Naive thymus-derived CD4-positive, alpha-beta T cell (primary cell): Measurements from ENCODE around the gene C11orf21. TPM values are rescaled to one million over a fixed set of nuclear protein-coding genes. Genes with fewer than 3 reads are reported as not detected.

Experiments
- ATAC-seq: fragments of 150-1000 bp; cut with Tn5 transposase; 2 replicates; pipeline ENCODE4 v1.10.0; 2021; ENCODE audit warnings: mild to moderate bottlenecking, moderate library complexity
- CTCF ChIA-PET: fragments of 350-600 bp; sonication (Branson Sonifier 250); formaldehyde crosslinking; loops from one replicate; lab custom pipeline; 2021; ENCODE audit warnings: antibody characterized with exemption; lab: Charles Lee
- POLR2A ChIA-PET: fragments of 350-600 bp; sonication (Branson Sonifier 250); formaldehyde crosslinking; loops from one replicate; lab custom pipeline; 2021; ENCODE audit warnings: antibody characterized with exemption, inconsistent platforms; lab: Charles Lee
- DNase-seq, 9 donors: peaks; one replicate each; pipeline versions ENCODE4 v3.0.0 to v3.0.0-alpha.2; 2020 to 2022; ENCODE audit warnings: mixed read lengths in 1 of 9
- H3K27ac ChIP-seq: one replicate; pipeline ENCODE4 v1.7.0; 2013; ENCODE audit warnings: mild to moderate bottlenecking, low read depth, low read length, moderate library complexity
- H3K27me3 ChIP-seq, 2 donors: one replicate each; pipeline ENCODE4 v1.7.0; 2013; ENCODE audit warnings: low read length in 2 of 2, mild to moderate bottlenecking in 2 of 2, moderate library complexity in 2 of 2; ENCODE audit not compliant: control insufficient read depth in 2 of 2, insufficient read depth in 2 of 2
- H3K36me3 ChIP-seq, 3 experiments: 1 replicate in 2 of 3; 2 replicates in 1 of 3; pipeline ENCODE4 v1.7.0; 2013; ENCODE audit warnings: low read length in 3 of 3, mild to moderate bottlenecking in 3 of 3, moderate library complexity in 1 of 3; ENCODE audit not compliant: insufficient read depth in 3 of 3, control insufficient read depth in 2 of 3
- H3K4me1 ChIP-seq, 2 donors: one replicate each; pipeline ENCODE4 v1.7.0; 2013; ENCODE audit warnings: low read length in 2 of 2, mild to moderate bottlenecking in 2 of 2, moderate library complexity in 1 of 2; ENCODE audit not compliant: control insufficient read depth in 2 of 2, insufficient read depth in 2 of 2
- H3K4me3 ChIP-seq: 2 replicates; pipeline ENCODE4 v1.7.0; 2013; ENCODE audit warnings: mild to moderate bottlenecking, low read length
- H3K9me3 ChIP-seq, 3 experiments: 1 replicate in 2 of 3; 2 replicates in 1 of 3; pipeline ENCODE4 v1.7.0; 2013; ENCODE audit warnings: low read length in 3 of 3; ENCODE audit not compliant: control insufficient read depth in 2 of 3
- H3K27ac Mint-ChIP-seq, 9 donors: one replicate each; pipeline ENCODE4 v1.8.0; 2020 to 2022; ENCODE audit warnings: mixed read lengths in 9 of 9, mild to moderate bottlenecking in 8 of 9, moderate library complexity in 5 of 9, inconsistent platforms in 2 of 9
- H3K27me3 Mint-ChIP-seq, 5 donors: one replicate each; pipeline ENCODE4 v1.8.0; 2021 to 2022; ENCODE audit warnings: mixed read lengths in 5 of 5, mild to moderate bottlenecking in 1 of 5
- H3K36me3 Mint-ChIP-seq, 5 donors: one replicate each; pipeline ENCODE4 v1.8.0; 2020 to 2022; ENCODE audit warnings: mixed read lengths in 5 of 5, mild to moderate bottlenecking in 3 of 5, inconsistent platforms in 1 of 5
- H3K4me1 Mint-ChIP-seq, 7 donors: one replicate each; pipeline ENCODE4 v1.8.0; 2020 to 2022; ENCODE audit warnings: mixed read lengths in 7 of 7, mild to moderate bottlenecking in 3 of 7, inconsistent platforms in 1 of 7
- H3K4me3 Mint-ChIP-seq, 10 donors: one replicate each; pipeline ENCODE4 v1.8.0; 2020 to 2022; ENCODE audit warnings: mild to moderate bottlenecking in 10 of 10, mixed read lengths in 10 of 10, moderate library complexity in 6 of 10, inconsistent platforms in 2 of 10
- H3K9me3 Mint-ChIP-seq, 11 donors: one replicate each; pipeline ENCODE4 v1.8.0; 2020 to 2022; ENCODE audit warnings: mixed read lengths in 11 of 11, mild to moderate bottlenecking in 4 of 11, inconsistent platforms in 1 of 11, moderate library complexity in 1 of 11
- intact Hi-C, 2 donors: fragments of 100-400 bp; cut with micrococcal nuclease; formaldehyde crosslinking; loops; one replicate each; pipeline ENCODE4 v1.15.1; 2023
- polyA plus RNA-seq, 2 donors: library from polyadenylated mRNA; unstranded; fragments of 300-500 nt; fragmentation: Illumina TruSeq; gene quantifications; one replicate each; pipeline ENCODE4 v1.2.3, GENCODE V29; 2021
- total RNA-seq, 6 experiments: library from RNA in 5 of 6; stranded (reverse) in 5 of 6; gene quantifications; 1 replicate in 5 of 6; 2 replicates in 1 of 6; pipeline ENCODE4 v1.2.3 and lab custom pipeline; 2021 to 2026

The C11orf21 gene
- total and polyA plus RNA-seq, 7 experiments from 2014 or later = 10.7 to 153 (median 82.5) TPM

GRCh38 chr11:2256951-2257700 is 44.6 kb downstream of the C11orf21 start:
- ATAC-seq (no peak), DNase-seq (no peak)
- H3K36me3 Mint-ChIP-seq = no peaks in the 10 kb centered on the region
- Histone ChIP-seq H3K36me3 (no peaks in the 10 kb centered on the region), H3K27ac (no peak overlapping the region), H3K9me3 (no peaks in the 10 kb centered on the region), H3K27me3 (no peaks in the 10 kb centered on the region), H3K4me1 (no peaks in the 10 kb centered on the region), H3K4me3 (no peak overlapping the region)
- peaks cover 0 to 13% (median 0%) of the 10 kb centered on the region in 11 donors for H3K9me3 Mint-ChIP-seq
- ChIA-PET CTCF (no interaction called here), POLR2A (no interaction called here)
- intact Hi-C loops = no loop called here
- peaks cover 0 to 2% (median 0%) of the 10 kb centered on the region in 5 donors for H3K27me3 Mint-ChIP-seq
- peak overlapping the region in 1 of 10 donors; percentile 35 for H3K4me3 Mint-ChIP-seq
- no peak overlapping the region for H3K27ac Mint-ChIP-seq
- H3K4me1 Mint-ChIP-seq = peaks cover 0 to 3% (median 0%) of the 10 kb centered on the region in 7 donors

DNA sequence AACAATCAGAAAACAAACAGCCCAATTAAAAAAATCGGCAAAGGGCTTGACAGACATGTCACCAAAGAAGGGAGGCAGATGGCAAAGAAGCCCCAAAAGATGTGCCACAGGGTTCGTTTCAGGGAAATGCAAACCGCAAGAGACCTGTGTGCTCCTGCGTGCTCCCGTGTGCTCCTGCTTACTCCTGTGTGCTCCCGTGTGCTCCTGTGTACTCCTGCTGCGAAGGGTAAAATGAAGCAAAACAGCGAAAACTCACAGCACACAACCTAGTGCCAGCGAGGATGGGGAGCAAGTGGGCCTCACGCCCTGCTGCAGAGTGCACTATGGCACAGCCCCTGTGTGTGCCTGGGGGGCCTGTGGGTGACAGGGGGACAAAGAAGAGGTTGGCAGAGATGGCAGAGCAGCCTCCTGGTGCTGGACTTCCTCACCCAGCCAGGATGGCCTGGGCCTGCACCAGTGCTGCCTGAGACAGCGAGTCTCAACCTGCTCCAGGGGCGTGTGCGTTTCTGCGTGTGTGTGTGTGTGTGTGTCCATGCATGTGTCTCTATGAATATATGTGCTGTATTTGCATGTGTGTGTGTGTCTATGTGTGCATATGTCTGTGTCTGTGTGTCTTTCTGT is 45.3 kb downstream of the C11orf21 start:
- DNase-seq = no peak
- H3K27me3 ChIP-seq = no peaks in the 10 kb centered on the region
- ChIA-PET POLR2A (no interaction called here), CTCF (no interaction called here)
- no peaks in the 10 kb centered on the region for H3K36me3 ChIP-seq
- H3K9me3 Mint-ChIP-seq = peaks cover 0 to 13% (median 0%) of the 10 kb centered on the region in 11 donors
- H3K36me3 Mint-ChIP-seq = no peaks in the 10 kb centered on the region
- no peak overlapping the region for H3K4me3 ChIP-seq
- no peak overlapping the region for H3K27ac Mint-ChIP-seq
- no peak overlapping the region for H3K27ac ChIP-seq
- no peaks in the 10 kb centered on the region for H3K4me1 ChIP-seq
- peaks cover 0 to 2% (median 0%) of the 10 kb centered on the region in 5 donors for H3K27me3 Mint-ChIP-seq
- peaks cover 0 to 3% (median 0%) of the 10 kb centered on the region in 7 donors for H3K4me1 Mint-ChIP-seq
- H3K9me3 ChIP-seq = no peaks in the 10 kb centered on the region
- H3K4me3 Mint-ChIP-seq = peak overlapping the region in 1 of 10 donors; percentile 35
- intact Hi-C loops = no loop called here
- no peak for ATAC-seq

GRCh38 chr11:2252018-2252417 is 49.7 kb downstream of the C11orf21 start:
- peaks cover 0 to 3% (median 0%) of the 10 kb centered on the region in 5 donors for H3K27me3 Mint-ChIP-seq
- H3K36me3 ChIP-seq = no peaks in the 10 kb centered on the region
- H3K36me3 Mint-ChIP-seq = peaks cover 0 to 4% (median 0%) of the 10 kb centered on the region in 5 donors
- POLR2A ChIA-PET = no interaction called here
- H3K27ac ChIP-seq = no peak overlapping the region
- H3K9me3 Mint-ChIP-seq = peaks cover 0 to 13% (median 0%) of the 10 kb centered on the region in 11 donors
- ATAC-seq (no peak), DNase-seq (no peak)
- H3K4me1 Mint-ChIP-seq = peaks cover 0 to 3% (median 0%) of the 10 kb centered on the region in 7 donors
- no peak overlapping the region for H3K4me3 ChIP-seq
- H3K27ac Mint-ChIP-seq = no peak overlapping the region
- CTCF ChIA-PET = no interaction called here
- no peaks in the 10 kb centered on the region for H3K27me3 ChIP-seq
- H3K9me3 ChIP-seq = no peaks in the 10 kb centered on the region
- H3K4me3 Mint-ChIP-seq = no peak overlapping the region
- intact Hi-C loops = no loop called here
- no peaks in the 10 kb centered on the region for H3K4me1 ChIP-seq

- H3K4me1 ChIP-seq = no peaks in the 10 kb centered on the region
- ChIA-PET CTCF (no interaction called here), POLR2A (no interaction called here)
- no peaks in the 10 kb centered on the region for H3K9me3 ChIP-seq
- no peaks in the 10 kb centered on the region for H3K27me3 ChIP-seq
- DNase-seq (no peak), ATAC-seq (no peak)
- Mint-ChIP-seq H3K9me3 (peaks cover 0 to 13% (median 0%) of the 10 kb centered on the region in 11 donors), H3K27ac (no peak overlapping the region), H3K27me3 (peaks cover 0 to 3% (median 0%) of the 10 kb centered on the region in 5 donors), H3K4me3 (no peak overlapping the region), H3K36me3 (peaks cover 0 to 4% (median 0%) of the 10 kb centered on the region in 5 donors), H3K4me1 (no peaks in the 10 kb centered on the region)
- H3K4me3 ChIP-seq = no peak overlapping the region
- H3K27ac ChIP-seq = no peak overlapping the region
- intact Hi-C loops = no loop called here
- no peaks in the 10 kb centered on the region for H3K36me3 ChIP-seq
Observed at GRCh38 chr11:2251138-2251537, 50.6 kb downstream of the C11orf21 start.

DNA sequence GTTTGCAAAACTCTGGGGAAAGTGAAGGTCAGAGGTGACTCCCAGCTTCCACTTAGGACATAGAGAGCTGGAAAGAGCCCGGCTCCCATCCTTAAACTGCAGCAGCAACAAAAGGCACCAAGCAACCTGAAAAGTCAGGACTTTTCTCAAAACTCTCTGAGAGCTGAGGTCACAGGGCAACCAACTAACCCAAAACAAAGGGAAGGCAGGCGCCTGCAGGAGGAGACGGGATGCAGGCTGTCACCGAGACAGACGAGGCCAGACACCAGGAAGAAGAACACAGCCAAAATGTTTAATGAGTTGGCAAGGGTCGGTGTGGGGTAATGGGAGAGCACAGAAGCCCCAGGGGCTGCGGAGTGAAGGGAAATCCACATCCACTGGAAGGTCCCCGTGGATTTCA is 51.2 kb downstream of the C11orf21 start:
- ChIA-PET POLR2A (no interaction called here), CTCF (no interaction called here)
- DNase-seq (no peak), ATAC-seq (no peak)
- intact Hi-C loops = no loop called here
- Mint-ChIP-seq H3K4me3 (no peak overlapping the region), H3K36me3 (peaks cover 0 to 4% (median 0%) of the 10 kb centered on the region in 5 donors), H3K4me1 (no peaks in the 10 kb centered on the region), H3K27ac (no peak overlapping the region), H3K9me3 (peaks cover 0 to 13% (median 0%) of the 10 kb centered on the region in 11 donors), H3K27me3 (peaks cover 0 to 4% (median 0%) of the 10 kb centered on the region in 5 donors)
- Histone ChIP-seq H3K36me3 (no peaks in the 10 kb centered on the region), H3K4me3 (no peak overlapping the region), H3K27ac (no peak overlapping the region), H3K4me1 (no peaks in the 10 kb centered on the region), H3K9me3 (no peaks in the 10 kb centered on the region), H3K27me3 (no peaks in the 10 kb centered on the region)

DNA sequence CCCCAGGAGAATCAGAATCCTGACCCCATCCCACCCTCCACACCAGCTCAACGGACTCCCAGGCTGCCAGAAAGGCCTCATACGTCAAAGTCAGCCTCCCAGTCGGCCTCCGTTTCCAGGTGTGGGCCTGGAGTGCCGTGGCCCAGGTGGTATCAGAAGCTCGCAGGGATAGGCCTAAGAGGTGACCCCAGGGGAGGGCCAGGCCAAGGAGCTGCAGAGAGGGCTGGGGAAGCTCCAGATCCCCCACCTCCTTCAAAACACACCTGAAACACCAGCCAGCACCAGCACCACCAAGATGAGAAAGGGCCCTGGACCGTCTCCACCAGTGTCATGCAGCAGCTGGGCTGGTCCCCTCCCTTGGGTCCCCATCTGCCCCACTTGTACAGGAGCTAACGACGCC is 51.7 kb downstream of the C11orf21 start:
- Mint-ChIP-seq H3K9me3 (peaks cover 0 to 9% (median 0%) of the 10 kb centered on the region in 11 donors), H3K4me1 (no peaks in the 10 kb centered on the region), H3K4me3 (no peak overlapping the region), H3K27me3 (peaks cover 0 to 4% (median 0%) of the 10 kb centered on the region in 5 donors), H3K36me3 (peaks cover 0 to 4% (median 0%) of the 10 kb centered on the region in 5 donors), H3K27ac (no peak overlapping the region)
- Histone ChIP-seq H3K36me3 (no peaks in the 10 kb centered on the region), H3K4me1 (no peaks in the 10 kb centered on the region), H3K9me3 (no peaks in the 10 kb centered on the region), H3K27ac (no peak overlapping the region), H3K27me3 (no peaks in the 10 kb centered on the region), H3K4me3 (no peak overlapping the region)
- ChIA-PET POLR2A (no interaction called here), CTCF (no interaction called here)
- intact Hi-C loops = no loop called here
- DNase-seq (no peak), ATAC-seq (no peak)
